GM10248 (cell line): Measurements from ENCODE around the gene CHN1.

Experiments
- CTCF ChIA-PET: fragments of 300-600 bp; sonication (Branson Sonifier 250); formaldehyde crosslinking; extraction: SDS; loops from one replicate; lab custom pipeline; 2021; ENCODE audit warnings: antibody characterized with exemption; lab: Yijun Ruan, JAX
- POLR2A ChIA-PET: fragments of 350-650 bp; sonication (Branson Sonifier 250); formaldehyde crosslinking; extraction: SDS; loops from one replicate; lab custom pipeline; 2020; ENCODE audit warnings: antibody characterized with exemption; lab: Yijun Ruan, JAX
- DNase-seq: peaks from one replicate; pipeline ENCODE4 v3.0.0; 2012; ENCODE audit errors: extremely low spot score
- TF ChIP-seq, protein P1 (sequence below): IDR thresholded peaks from 2 replicates; pipeline ENCODE4 v1.5.1; 2012; ENCODE audit warnings: mild to moderate bottlenecking, low read depth; ENCODE audit errors: extremely low read depth, missing control alignments, control extremely low read depth

The CHN1 gene

DNA sequence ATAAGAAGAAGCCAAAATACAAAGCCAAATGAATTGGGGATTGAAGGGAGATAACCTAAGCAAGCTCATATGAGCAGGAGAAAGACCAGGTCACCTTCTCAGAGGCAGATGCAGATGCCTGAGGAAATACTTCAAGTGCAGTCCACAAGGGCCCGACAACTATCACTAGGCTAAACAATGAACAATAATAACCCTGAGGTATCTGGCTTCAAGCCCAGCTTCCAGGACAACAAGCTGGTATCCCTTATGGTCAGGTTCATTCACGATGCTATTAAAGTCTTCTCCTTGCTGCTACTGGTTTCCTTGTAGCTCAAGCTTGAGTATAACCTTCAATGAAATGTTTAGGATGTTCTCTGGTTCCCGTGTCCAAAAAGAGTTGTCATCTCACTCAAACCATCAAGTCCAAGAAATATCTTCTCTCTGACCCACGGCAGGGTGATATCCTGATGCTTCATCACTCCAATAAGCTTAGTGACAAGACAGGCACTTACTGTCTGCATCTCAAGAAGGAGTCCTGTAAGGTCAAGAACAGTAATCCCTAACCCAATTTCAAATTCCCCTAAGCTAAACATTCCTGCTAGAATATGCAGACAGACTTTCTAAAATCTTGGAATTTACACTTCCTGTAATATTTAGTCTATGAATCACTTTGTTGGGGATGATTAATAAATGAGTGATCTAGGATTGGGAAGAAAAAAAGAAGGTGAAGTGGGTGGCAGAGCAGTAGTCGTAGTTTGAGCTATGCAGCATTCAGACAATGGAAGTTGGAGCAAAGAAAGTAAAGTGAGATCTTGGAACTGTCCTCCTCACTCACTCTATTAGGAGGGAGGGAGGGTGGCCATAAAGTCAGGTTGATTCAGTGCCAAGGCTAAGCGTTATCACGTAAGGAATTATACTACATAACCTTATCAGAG lies 33.1 kb downstream of the CHN1 start:
- no peak for DNase-seq
- CTCF ChIA-PET, result interaction anchor here (1.2 to 1.6 kb wide), 2 partner anchors 12 to 13 kb away, joined by 4 to 8 read pairs; no protein-coding TSS in a partner anchor
- TF ChIP-seq, protein P1, sequence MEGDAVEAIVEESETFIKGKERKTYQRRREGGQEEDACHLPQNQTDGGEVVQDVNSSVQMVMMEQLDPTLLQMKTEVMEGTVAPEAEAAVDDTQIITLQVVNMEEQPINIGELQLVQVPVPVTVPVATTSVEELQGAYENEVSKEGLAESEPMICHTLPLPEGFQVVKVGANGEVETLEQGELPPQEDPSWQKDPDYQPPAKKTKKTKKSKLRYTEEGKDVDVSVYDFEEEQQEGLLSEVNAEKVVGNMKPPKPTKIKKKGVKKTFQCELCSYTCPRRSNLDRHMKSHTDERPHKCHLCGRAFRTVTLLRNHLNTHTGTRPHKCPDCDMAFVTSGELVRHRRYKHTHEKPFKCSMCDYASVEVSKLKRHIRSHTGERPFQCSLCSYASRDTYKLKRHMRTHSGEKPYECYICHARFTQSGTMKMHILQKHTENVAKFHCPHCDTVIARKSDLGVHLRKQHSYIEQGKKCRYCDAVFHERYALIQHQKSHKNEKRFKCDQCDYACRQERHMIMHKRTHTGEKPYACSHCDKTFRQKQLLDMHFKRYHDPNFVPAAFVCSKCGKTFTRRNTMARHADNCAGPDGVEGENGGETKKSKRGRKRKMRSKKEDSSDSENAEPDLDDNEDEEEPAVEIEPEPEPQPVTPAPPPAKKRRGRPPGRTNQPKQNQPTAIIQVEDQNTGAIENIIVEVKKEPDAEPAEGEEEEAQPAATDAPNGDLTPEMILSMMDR, result no peak
- POLR2A ChIA-PET, result no interaction called here

GRCh38 chr2:174970092-174970491 lies 35.1 kb downstream of the CHN1 start:
- DNase-seq, result no peak
- ChIA-PET CTCF (no interaction called here), POLR2A (no interaction called here)
- TF ChIP-seq, protein P1, result no peak

DNA sequence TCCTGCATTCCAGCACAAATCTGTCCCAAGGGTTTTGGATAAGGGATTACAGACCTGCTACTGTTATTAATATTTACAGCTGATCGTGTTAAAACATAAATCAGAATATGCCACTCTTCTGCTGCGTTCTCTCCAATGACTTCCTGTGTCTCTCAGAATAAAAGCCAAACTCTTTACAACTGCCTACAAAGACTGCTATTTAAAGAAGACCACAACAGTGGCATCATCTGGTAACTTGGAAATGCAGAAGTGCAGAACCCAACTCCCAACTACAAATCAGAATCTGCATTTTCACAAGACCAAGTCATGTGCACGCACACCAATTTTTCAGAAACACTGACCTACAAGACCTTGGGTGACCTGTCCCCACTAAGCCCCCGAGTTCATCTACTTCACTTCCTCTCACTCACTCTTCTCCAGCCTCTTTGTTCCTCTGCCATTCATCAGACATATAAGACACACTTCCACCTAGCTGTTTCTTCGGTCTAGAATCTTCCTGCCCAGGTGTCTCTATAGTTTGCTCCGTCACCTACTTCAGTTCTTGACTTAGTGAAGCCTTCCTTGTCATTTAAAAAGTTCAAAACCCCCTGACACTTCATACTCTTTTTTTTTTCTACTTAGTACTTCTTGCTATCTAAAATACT lies 36.0 kb downstream of the CHN1 start:
- CTCF ChIA-PET, result no interaction called here
- POLR2A ChIA-PET, result no interaction called here
- no peak for DNase-seq
- TF ChIP-seq, protein P1, result no peak

DNA sequence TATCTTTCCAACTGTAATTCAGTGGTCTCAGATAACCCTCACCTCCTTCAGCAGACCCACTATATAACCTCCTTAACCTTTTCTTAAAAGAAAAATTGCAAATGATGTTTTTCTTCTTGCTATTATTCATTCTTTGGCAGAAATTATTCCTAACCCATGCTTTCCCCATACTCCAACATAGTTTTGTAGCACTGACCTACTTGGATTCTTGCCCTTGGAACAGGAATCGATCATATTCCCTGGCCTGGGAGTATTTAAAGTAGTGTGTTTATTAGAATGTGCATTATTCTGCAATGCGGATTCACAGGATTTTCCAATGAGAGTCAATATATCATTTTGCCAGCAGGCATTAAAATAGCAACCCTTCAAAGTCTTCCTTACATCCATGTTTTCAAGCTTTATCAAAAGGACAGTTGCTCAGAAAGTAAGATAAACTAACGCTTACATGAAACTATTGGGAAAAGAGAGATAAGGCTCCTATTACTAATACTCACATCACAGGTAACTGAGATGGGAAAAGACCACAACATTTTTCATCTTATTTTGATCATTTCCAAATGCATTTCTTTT lies 37.4 kb downstream of the CHN1 start:
- TF ChIP-seq, protein P1, result no peak
- ChIA-PET POLR2A (no interaction called here), CTCF (no interaction called here)
- no peak for DNase-seq

DNA sequence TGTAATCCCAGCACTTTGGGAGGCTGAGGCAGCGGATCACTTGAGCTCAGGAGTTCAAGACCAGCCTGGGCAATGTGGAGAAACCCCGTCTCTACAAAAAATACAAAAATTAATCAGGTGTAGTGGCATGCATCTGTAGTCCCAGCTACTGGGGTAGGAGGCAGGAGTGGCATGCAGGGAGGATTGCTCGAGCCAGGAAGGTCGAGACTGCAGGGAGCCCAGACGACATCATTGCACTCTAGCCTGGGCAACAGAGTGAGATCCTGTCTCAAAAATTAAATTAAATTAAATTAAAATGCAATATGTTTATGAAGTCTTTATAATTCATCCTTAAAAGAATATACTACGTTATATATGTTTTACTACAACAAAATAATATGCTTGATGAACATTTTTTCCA lies 38.1 kb downstream of the CHN1 start:
- POLR2A ChIA-PET, result no interaction called here
- no peak for DNase-seq

More for the DNA sequence above, 38.1 kb downstream of the CHN1 start:
- CTCF ChIA-PET, result no interaction called here
- TF ChIP-seq, protein P1, result no peak
